Measurements from ENCODE around the gene NF1.
"Not testable (repeated sequence)": the region's sequence is repeated elsewhere in the genome, so short reads cannot be mapped to it uniquely, and the experiment has no call there.

The NF1 gene

DNA sequence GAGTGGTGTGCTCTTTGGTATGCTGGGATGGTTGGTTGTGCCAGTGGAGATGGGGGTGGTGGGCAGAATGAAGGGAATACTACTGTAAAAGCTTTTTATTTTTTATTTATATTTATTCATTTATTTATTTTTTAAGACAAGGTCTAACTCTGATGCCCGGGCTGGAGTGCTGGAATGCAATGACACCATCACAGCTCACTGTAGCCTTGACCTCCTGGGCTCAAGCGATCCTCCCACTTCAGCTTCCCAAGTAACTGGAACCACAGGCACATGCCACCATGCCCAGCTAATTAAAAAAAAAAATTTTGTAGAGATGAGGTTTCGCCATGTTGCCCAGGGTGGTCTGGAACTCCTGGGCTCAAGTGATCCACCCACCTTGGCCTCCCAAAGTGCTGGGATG lies 4.1 kb upstream of the NF1 start:
- DNase-seq: not testable (repeated sequence)

- no peak for DNase-seq
These were observed 2.2 kb upstream of the NF1 start for GRCh38 chr17:31092475-31093064.

GRCh38 chr17:31093866-31094599 lies 744 bp upstream of the NF1 start:
- DNase-seq: no peak

- DNase-seq: peak; percentile 61
These were observed 694 bp downstream of the NF1 start for GRCh38 chr17:31095236-31096105.

- DNase-seq: no peak
These were observed 1.3 kb downstream of the NF1 start for GRCh38 chr17:31096106-31096436.

DNA sequence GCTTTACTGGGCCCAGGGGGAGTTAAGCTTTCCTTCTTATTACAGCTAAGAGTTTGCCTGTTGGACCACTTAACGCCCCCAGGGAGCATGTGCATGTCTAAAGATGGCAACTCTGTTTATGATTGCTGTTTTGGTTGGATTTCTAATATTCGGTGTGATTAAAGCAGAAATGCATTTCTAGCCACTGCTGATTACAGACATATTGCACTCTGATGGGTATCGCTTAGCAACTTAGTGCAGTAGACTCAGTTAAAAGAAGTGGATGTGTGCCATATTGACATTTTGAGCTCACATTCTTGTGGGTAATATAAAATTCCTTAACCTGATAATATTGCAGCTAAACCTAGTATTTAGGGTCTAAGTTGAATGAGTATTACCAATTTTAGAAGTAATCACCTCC lies 4.2 kb downstream of the NF1 start:
- DNase-seq: no peak

DNA sequence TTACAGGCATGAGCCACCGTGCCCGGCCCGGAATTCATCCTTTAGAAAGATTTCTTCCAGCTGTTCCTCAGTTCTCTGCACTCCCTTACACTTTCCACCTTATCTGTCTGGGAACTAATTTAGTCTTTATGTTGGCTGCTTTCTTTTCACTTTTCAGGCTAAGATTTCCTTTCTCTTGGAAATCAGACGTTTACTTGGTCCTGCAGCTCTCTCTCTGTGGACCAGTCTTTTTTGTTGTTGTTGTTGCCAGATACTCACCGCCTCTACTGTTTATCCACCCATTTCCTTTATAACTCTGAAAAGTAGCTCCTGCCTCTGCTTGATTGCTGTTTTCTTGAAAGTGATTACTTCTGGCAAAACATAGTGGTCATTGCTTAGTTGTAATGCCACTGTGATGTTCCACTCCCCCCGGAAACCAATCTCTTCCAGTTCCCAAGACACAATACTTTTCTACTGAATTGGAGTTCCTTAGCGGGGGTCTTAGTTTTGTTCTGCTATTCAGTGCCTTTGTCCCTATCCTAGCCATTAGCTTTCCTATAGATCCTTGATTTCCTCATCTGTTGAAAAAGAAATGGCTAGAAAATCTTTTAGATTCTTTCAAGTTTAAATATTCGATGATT lies 6.2 kb downstream of the NF1 start:
- no peak for DNase-seq

- DNase-seq: no peak
These were observed 7.2 kb downstream of the NF1 start for GRCh38 chr17:31101943-31102342.

DNA sequence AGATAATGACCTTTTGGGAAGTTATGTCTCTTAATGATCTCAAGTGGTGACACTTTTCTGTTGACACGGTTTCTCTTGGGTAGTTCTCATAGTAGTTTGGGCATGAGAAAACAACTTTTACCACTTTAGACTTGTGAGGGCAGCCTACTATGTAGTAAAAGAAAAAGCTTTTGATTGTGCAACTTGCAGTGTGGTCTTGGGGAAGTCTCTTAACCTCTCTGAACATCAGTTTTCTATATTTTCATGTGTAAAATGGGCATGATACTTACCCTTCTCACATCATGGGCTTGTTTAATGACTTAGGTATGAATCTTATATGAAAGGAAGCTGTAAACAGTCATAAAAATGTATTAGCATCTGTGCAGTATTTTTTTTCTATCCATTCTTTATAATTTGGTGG lies 11.2 kb downstream of the NF1 start:
- DNase-seq: no peak

- DNase-seq: no peak
These were observed 16.4 kb downstream of the NF1 start for GRCh38 chr17:31111183-31111582.

DNA sequence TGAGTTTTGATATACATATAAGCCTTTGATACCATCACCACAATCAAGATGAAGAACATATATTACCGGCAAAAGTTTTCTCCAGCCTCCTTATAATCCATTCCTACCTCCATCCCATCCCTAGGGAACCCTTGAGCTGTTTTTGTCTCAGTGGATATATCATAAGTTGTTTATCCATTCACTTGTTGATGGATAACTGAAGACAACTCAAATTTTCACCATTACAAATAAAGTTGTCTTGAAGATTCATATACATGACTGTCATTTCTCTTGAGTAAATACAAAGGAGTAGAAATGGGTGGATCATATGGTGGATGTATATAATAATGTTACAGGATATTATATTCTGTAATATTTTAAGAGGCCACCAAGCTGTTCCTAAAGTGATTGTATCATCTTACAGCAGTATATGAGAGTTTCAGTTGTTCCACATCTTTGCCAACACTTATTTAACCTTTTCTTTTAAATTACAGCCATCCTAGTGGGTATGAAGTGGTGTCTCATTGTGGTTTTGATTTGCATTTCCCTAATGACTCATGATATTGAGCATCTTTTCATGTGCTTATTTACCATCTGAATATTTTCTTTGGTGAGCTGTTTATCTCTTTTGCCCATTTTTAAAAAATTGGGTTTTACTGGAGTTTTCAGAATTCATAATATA lies 17.4 kb downstream of the NF1 start:
- no peak for DNase-seq

GRCh38 chr17:31113368-31113767 lies 18.6 kb downstream of the NF1 start:
- DNase-seq: not testable (repeated sequence)

- no peak for DNase-seq
These were observed 19.2 kb downstream of the NF1 start for GRCh38 chr17:31113939-31114338.

DNA sequence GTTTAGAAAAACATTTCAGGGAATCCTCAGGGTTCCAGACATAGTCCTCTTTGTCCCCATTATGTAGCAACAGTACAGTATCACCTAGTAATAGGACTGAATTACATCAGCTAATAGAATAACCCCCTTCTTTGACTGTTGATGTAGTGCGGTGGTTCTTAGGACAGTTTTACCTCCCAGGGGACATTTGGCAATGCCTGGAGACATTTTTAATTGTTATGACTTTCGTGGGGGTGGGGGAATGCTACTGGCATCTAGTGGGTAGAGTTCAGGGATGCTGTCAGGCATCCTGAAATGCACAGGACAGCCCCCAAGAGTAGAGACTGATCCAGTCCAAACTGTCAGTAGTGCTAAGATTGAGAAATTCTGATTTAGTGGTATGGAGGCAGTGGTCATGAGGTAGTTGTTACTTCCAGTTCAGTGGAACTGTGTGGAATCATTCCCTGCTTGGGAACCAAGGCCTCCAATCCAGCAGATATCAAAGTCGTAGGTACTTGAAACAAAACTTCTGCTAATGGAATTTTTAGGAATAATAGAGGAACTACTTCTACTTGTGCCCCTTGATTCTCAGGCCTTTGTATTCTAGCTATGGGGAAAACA lies 20.3 kb downstream of the NF1 start:
- no peak for DNase-seq

DNA sequence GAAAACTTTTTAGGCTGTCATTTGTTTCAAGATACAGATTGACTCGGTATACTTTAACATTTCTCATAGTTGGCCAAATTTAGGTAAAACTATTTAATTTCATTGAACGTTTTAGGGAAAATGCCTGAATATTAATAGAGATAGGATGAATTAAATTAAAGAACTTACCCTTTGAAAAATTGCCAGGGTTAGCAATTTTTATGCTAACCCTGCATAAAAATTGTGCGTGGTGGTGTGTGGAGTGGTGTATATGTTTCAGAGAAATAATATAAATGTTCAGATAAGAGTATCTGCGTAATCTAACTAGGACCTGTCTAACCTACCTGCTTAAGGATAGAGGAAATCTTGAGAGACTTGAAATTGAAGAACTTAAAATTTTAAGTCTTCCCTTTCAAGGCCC lies 21.4 kb downstream of the NF1 start:
- DNase-seq: no peak

DNA sequence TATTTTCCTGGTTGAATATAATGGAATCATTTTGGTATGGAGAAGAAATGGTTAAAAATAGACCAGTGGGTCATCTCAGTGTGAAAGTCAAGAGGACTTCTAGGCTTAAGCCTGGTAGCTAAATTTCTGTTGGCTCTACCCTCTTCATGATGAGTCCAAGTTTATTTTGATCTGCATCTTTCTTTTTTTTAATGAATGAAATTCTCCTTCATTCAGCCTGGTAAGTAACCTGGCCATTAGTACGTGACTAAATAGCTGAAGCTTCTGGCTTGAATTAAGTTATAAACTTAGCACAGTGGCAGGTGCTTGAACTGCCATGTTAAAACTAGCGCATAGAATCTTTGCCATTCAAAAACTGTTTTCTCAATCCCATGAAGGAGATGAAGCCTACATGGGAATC lies 28.0 kb downstream of the NF1 start:
- DNase-seq: no peak

- DNase-seq: no peak
These were observed 31.5 kb downstream of the NF1 start for GRCh38 chr17:31126318-31126717.

GRCh38 chr17:31128241-31128640 lies 33.5 kb downstream of the NF1 start:
- no peak for DNase-seq

GRCh38 chr17:31130286-31131224 lies 35.8 kb downstream of the NF1 start:
- no peak for DNase-seq

GRCh38 chr17:31131299-31131698 lies 36.5 kb downstream of the NF1 start:
- no peak for DNase-seq

GRCh38 chr17:31132977-31133376 lies 38.2 kb downstream of the NF1 start:
- DNase-seq: no peak

Data from hematopoietic multipotent progenitor cell treated with erythropoietin and hydrocortisone succinate and interleukin-3 and kit ligand, for 6 days (in vitro differentiated cells).